HCT116 (cell line): Measurements from ENCODE around the gene LRRC51. TPM values are rescaled to one million over a fixed set of nuclear protein-coding genes. Genes with fewer than 3 reads are reported as not detected.

ENCODE experiments used
- ATAC-seq: fragments of 200-7000 bp; cut with Tn5 transposase; 2 replicates; pipeline ENCODE4 v1.9.1; 2020; ENCODE audit warnings: mild to moderate bottlenecking, moderate library complexity
- BruUV-seq: library from RNA; stranded (reverse); fragments of 400-500 nt; replicated peaks from 2 replicates; lab custom pipeline; 2021; lab: Mats Ljungman, UMichigan
- CTCF ChIA-PET: fragments of 300-600 bp; sonication (Branson Sonifier 250); formaldehyde crosslinking; loops from one replicate; lab custom pipeline; 2021; ENCODE audit warnings: antibody characterized with exemption; lab: Charles Lee
- POLR2A ChIA-PET: fragments of 300-600, 350-600 bp; sonication (Branson Sonifier 250); formaldehyde crosslinking; loops from one replicate; lab custom pipeline; 2021; ENCODE audit warnings: antibody characterized with exemption; lab: Charles Lee
- RAD21 ChIA-PET, 2 experiments: fragments of 300-600 bp; sonication (Branson Sonifier 250); formaldehyde crosslinking; loops; one replicate each; lab custom pipeline; 2023; ENCODE audit warnings: low total read pairs in 2 of 2; ENCODE audit not compliant: uncharacterized antibody in 2 of 2, unreplicated experiment in 2 of 2, low non-redundant PET in 1 of 2; lab: Charles Lee
- DNase-seq: peaks from one replicate; pipeline ENCODE4 v3.0.0-alpha.2; 2010; ENCODE audit warnings: low read depth, low spot score
- H2AFZ ChIP-seq: fragments of 200-600 bp; shearing (Covaris generic), sonication (generic); 2 replicates; pipeline ENCODE4 v1.6.1; 2017; ENCODE audit warnings: low read depth, mixed run types, mixed read lengths, antibody characterized with exemption, low read length; ENCODE audit not compliant: poor library complexity, severe bottlenecking
- H3K27ac ChIP-seq: 2 replicates; pipeline ENCODE4 v1.5.1; 2012; ENCODE audit warnings: low read depth, low read length
- H3K27me3 ChIP-seq: fragments of 200-600 bp; sonication (generic); 2 replicates; pipeline ENCODE4 v1.6.1; 2016; ENCODE audit warnings: mixed run types, low read length, mixed read lengths; ENCODE audit not compliant: insufficient read depth
- H3K36me3 ChIP-seq, 2 experiments: fragments of 200-500 bp in 1 of 2; fragments of 200-600 bp in 1 of 2; sonication (Bioruptor generic) in 1 of 2; sonication (generic) in 1 of 2; 2 replicates each; pipeline versions ENCODE4 v1.5.1 to v1.6.1; 2014 to 2016; ENCODE audit warnings: low read length in 2 of 2, inconsistent platforms in 1 of 2, mixed read lengths in 1 of 2, mixed run types in 1 of 2; ENCODE audit not compliant: insufficient read depth in 2 of 2, control insufficient read depth in 1 of 2
- H3K4me1 ChIP-seq, 2 experiments: fragments of 200-600 bp in 1 of 2; sonication (generic) in 1 of 2; 2 replicates each; pipeline versions ENCODE4 v1.5.1 to v1.6.1; 2012 to 2017; ENCODE audit warnings: low read length in 2 of 2, inconsistent platforms in 1 of 2, mild to moderate bottlenecking in 1 of 2, mixed read lengths in 1 of 2, mixed run types in 1 of 2, moderate library complexity in 1 of 2; ENCODE audit not compliant: insufficient read depth in 2 of 2, control insufficient read depth in 1 of 2
- H3K4me2 ChIP-seq: fragments of 200-600 bp; sonication (generic); 2 replicates; pipeline ENCODE4 v1.6.1; 2017; ENCODE audit warnings: mixed run types, low read length, mixed read lengths
- H3K4me3 ChIP-seq, 2 experiments: fragments of 200-600 bp in 1 of 2; sonication (generic) in 1 of 2; replicated peaks in 1 of 2; 2 replicates each; pipeline ENCODE4 v1.5.1; 2011 to 2016; ENCODE audit warnings: low read length in 2 of 2, control low read depth in 1 of 2, low read depth in 1 of 2, mild to moderate bottlenecking in 1 of 2, mixed read lengths in 1 of 2, mixed run types in 1 of 2
- H3K79me2 ChIP-seq: fragments of 200-600 bp; sonication (generic); 2 replicates; pipeline ENCODE4 v1.6.1; 2017; ENCODE audit warnings: mild to moderate bottlenecking, mixed run types, low read length, moderate library complexity, mixed read lengths; ENCODE audit not compliant: insufficient read depth
- H3K9ac ChIP-seq: fragments of 200-600 bp; sonication (generic); 2 replicates; pipeline ENCODE4 v1.6.1; 2016; ENCODE audit warnings: low read length, mixed read lengths
- H3K9me2 ChIP-seq: fragments of 200-600 bp; sonication (generic), shearing (Covaris generic); 2 replicates; pipeline ENCODE4 v1.6.1; 2017; ENCODE audit warnings: mixed run types, mild to moderate bottlenecking, moderate library complexity; ENCODE audit not compliant: insufficient read depth
- H3K9me3 ChIP-seq, 2 experiments: fragments of 200-500 bp in 1 of 2; fragments of 200-600 bp in 1 of 2; sonication (Bioruptor generic) in 1 of 2; sonication (generic) in 1 of 2; 2 replicates each; pipeline ENCODE4 v1.6.1; 2014 to 2017; ENCODE audit warnings: low read length in 2 of 2, mixed read lengths in 2 of 2, inconsistent platforms in 1 of 2, low read depth in 1 of 2, mild to moderate bottlenecking in 1 of 2, mixed run types in 1 of 2, moderate library complexity in 1 of 2; ENCODE audit not compliant: control insufficient read depth in 1 of 2, insufficient read depth in 1 of 2
- H4K20me1 ChIP-seq: fragments of 200-600 bp; sonication (generic), shearing (Covaris generic); 2 replicates; pipeline ENCODE4 v1.6.1; 2017; ENCODE audit warnings: mixed run types, mild to moderate bottlenecking, moderate library complexity; ENCODE audit not compliant: insufficient read depth
- CBX3 ChIP-seq: IDR thresholded peaks from 2 replicates; pipeline ENCODE4 v1.6.1; 2012; ENCODE audit warnings: low read depth
- EGR1 ChIP-seq: IDR thresholded peaks from 2 replicates; pipeline ENCODE4 v1.6.1; 2012; ENCODE audit warnings: low read depth
- EZH2 ChIP-seq: fragments of 200-600 bp; sonication (generic); IDR thresholded peaks from 2 replicates; pipeline ENCODE4 v1.6.1; 2017; ENCODE audit warnings: antibody characterized with exemption, mixed run types
- EZH2phosphoT487 ChIP-seq: fragments of 200-600 bp; IDR thresholded peaks from 2 replicates; pipeline ENCODE4 v1.6.1; 2018; ENCODE audit warnings: antibody characterized with exemption, borderline replicate concordance
- JUND ChIP-seq: IDR thresholded peaks from 2 replicates; pipeline ENCODE4 v1.6.1; 2012
- POLR2A ChIP-seq: IDR thresholded peaks from 2 replicates; pipeline ENCODE4 v1.7.0; 2011; ENCODE audit warnings: borderline replicate concordance; ENCODE audit not compliant: insufficient read depth, insufficient read length; ENCODE audit errors: extremely low read depth
- RAD21 ChIP-seq: IDR thresholded peaks from 2 replicates; pipeline ENCODE4 v1.6.1; 2012; ENCODE audit warnings: low read depth, mild to moderate bottlenecking
- SIN3A ChIP-seq: IDR thresholded peaks from 2 replicates; pipeline ENCODE4 v1.6.1; 2012; ENCODE audit warnings: low read depth
- SRF ChIP-seq: IDR thresholded peaks from 2 replicates; pipeline ENCODE4 v1.6.1; 2012; ENCODE audit warnings: low read depth
- TCF7L2 ChIP-seq: IDR thresholded peaks from 2 replicates; pipeline ENCODE4 v1.7.0; 2011; ENCODE audit warnings: borderline replicate concordance, inconsistent platforms; ENCODE audit not compliant: insufficient read depth, insufficient read length; ENCODE audit errors: extremely low read depth
- YY1 ChIP-seq: IDR thresholded peaks from 2 replicates; pipeline ENCODE4 v1.6.1; 2011; ENCODE audit warnings: low read length, low read depth, moderate library complexity, mild to moderate bottlenecking; ENCODE audit not compliant: insufficient replicate concordance; ENCODE audit errors: extremely low read depth
- ZFX ChIP-seq: fragments of 450-650 bp; IDR thresholded peaks from 2 replicates; pipeline ENCODE4 v1.6.1; 2017
- intact Hi-C: fragments of 100-400 bp; cut with micrococcal nuclease; formaldehyde crosslinking; loops from 2 replicates; pipeline ENCODE4 v1.10.0; 2022
- total RNA-seq: library from RNA; stranded (reverse); gene quantifications from one replicate; pipeline ENCODE4 v1.2.1, GENCODE V29; 2021; ENCODE audit not compliant: unreplicated experiment
- TF ChIP-seq, protein P1 (sequence below), 3 experiments: fragments of 200-600 bp in 1 of 3; sonication (generic) in 1 of 3; IDR thresholded peaks in 2 of 3; conservative IDR thresholded peaks in 1 of 3; 2 replicates each; pipeline ENCODE4 v1.5.1; 2012 to 2017; ENCODE audit warnings: low read depth in 2 of 3, low read length in 2 of 3, antibody characterized with exemption in 1 of 3, borderline replicate concordance in 1 of 3, control low read depth in 1 of 3, mild to moderate bottlenecking in 1 of 3, mixed read lengths in 1 of 3, mixed run types in 1 of 3, moderate library complexity in 1 of 3; ENCODE audit not compliant: insufficient read depth in 1 of 3
- TF ChIP-seq, protein P2 (sequence below): IDR thresholded peaks from 2 replicates; pipeline ENCODE4 v1.6.1; 2011; ENCODE audit warnings: mild to moderate bottlenecking, low read length, moderate library complexity; ENCODE audit not compliant: insufficient replicate concordance; ENCODE audit errors: extremely low read depth

The LRRC51 gene
- total RNA-seq, 1 experiment from 2014 or later, result 10.8 TPM

DNA sequence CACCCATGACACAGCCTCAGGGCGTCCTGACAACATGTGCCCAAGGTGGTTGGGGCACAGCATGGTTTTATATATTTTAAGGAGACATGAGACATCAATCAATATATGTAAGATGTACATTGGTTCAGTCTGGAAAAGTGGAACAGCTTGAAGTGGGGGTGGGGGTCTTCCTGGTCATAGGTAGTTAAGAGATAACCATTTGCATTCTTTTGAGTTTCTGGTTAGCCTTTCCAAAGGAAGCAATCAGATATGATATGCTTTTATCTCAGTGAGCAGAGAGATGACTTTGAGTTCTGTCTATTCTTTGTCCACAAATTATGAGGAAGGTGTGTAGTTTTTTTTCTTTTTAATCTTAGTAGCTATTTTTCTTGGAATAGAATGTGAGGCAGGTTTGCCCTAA, 42.0 kb downstream of the LRRC51 start:
- no peak overlapping the region for H3K4me3 ChIP-seq
- H3K27ac ChIP-seq, result no peak overlapping the region
- H3K79me2 ChIP-seq, result no peaks in the 10 kb centered on the region
- H2AFZ ChIP-seq, result no peak overlapping the region
- intact Hi-C loops, result no loop called here
- H4K20me1 ChIP-seq, result no peaks in the 10 kb centered on the region
- no peak overlapping the region for H3K4me2 ChIP-seq
- BruUV-seq, result no TSS peak
- RAD21 ChIA-PET, result no interaction called here
- POLR2A ChIA-PET, result no interaction called here
- TF ChIP-seq EZH2phosphoT487 (no peak), JUND (no peak), POLR2A (no peak), YY1 (no peak), SRF (no peak), ZFX (no peak), CBX3 (no peak), RAD21 (no peak), TCF7L2 (no peak), EGR1 (no peak), SIN3A (no peak), EZH2 (no peak)
- TF ChIP-seq, protein P1, sequence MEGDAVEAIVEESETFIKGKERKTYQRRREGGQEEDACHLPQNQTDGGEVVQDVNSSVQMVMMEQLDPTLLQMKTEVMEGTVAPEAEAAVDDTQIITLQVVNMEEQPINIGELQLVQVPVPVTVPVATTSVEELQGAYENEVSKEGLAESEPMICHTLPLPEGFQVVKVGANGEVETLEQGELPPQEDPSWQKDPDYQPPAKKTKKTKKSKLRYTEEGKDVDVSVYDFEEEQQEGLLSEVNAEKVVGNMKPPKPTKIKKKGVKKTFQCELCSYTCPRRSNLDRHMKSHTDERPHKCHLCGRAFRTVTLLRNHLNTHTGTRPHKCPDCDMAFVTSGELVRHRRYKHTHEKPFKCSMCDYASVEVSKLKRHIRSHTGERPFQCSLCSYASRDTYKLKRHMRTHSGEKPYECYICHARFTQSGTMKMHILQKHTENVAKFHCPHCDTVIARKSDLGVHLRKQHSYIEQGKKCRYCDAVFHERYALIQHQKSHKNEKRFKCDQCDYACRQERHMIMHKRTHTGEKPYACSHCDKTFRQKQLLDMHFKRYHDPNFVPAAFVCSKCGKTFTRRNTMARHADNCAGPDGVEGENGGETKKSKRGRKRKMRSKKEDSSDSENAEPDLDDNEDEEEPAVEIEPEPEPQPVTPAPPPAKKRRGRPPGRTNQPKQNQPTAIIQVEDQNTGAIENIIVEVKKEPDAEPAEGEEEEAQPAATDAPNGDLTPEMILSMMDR (IDR thresholded peaks at IDR 0.05 in 2 of 3, conservative IDR thresholded peaks at IDR 0.05 in 1 of 3; ENCODE audit: borderline replicate concordance in 1 of 3, insufficient read depth in 1 of 3, low read depth in 2 of 3, low read length in 2 of 3), result no peak
- TF ChIP-seq, protein P2, sequence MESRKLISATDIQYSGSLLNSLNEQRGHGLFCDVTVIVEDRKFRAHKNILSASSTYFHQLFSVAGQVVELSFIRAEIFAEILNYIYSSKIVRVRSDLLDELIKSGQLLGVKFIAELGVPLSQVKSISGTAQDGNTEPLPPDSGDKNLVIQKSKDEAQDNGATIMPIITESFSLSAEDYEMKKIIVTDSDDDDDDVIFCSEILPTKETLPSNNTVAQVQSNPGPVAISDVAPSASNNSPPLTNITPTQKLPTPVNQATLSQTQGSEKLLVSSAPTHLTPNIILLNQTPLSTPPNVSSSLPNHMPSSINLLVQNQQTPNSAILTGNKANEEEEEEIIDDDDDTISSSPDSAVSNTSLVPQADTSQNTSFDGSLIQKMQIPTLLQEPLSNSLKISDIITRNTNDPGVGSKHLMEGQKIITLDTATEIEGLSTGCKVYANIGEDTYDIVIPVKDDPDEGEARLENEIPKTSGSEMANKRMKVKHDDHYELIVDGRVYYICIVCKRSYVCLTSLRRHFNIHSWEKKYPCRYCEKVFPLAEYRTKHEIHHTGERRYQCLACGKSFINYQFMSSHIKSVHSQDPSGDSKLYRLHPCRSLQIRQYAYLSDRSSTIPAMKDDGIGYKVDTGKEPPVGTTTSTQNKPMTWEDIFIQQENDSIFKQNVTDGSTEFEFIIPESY, result no peak
- no peak for DNase-seq
- no peaks in the 10 kb centered on the region for H3K27me3 ChIP-seq
- no peak for ATAC-seq
- peaks cover 0 to 9% of the 10 kb centered on the region in 2 experiments; a peak in 2 of 4 replicates for H3K9me3 ChIP-seq
- H3K9me2 ChIP-seq, result no peaks in the 10 kb centered on the region
- CTCF ChIA-PET, result interaction anchor here (1.0 kb wide), 1 partner anchor 22 kb away, joined by 3 read pairs; no protein-coding TSS in a partner anchor
- no peaks in the 10 kb centered on the region for H3K36me3 ChIP-seq
- no peaks in the 10 kb centered on the region for H3K4me1 ChIP-seq
- H3K9ac ChIP-seq, result no peak overlapping the region
